ENCODE measurements around the gene AUTS2. TPM values are rescaled to one million over a fixed set of nuclear protein-coding genes. Genes with fewer than 3 reads are reported as not detected.
A peak's percentile ranks its signal among the peaks of the same experiment; 100 is the strongest.

Gene AUTS2
- total and polyA plus RNA-seq, 10 of the 15 experiments (the other 5 are each of a cell fraction or from before 2014, with no cell fraction given) = 6.4 to 55.6 (median 21.6) TPM

DNA sequence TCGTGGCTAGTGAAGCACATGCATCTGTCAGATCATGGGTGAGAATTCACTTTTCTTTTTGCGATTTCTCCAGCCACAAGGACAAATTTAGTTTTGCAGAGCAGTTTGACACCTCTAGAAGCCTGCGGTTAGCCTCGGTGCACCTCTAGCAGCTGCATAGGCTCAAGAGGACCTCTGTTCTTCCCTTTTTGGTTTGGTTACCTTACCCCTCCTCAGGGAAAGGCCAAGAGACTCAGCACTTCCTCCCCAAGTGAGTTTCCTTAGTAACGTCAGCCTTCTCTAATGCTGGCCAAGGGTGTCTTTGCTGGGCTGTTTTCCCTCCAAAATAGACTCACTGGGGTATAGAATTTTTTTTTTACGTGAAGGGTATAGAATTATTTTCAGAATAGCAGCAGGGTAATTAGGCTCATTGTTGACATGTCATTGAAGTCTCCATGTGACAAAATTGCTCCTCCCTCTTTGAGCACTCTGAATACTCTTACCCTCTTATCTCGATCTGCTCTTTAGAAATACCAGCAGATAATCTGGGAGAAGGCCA lies 97.8 kb downstream of the AUTS2 start (continued):
- TF ChIP-seq ETV6 (conservative IDR thresholded peaks at IDR 0.05 in 1 of 2, IDR thresholded peaks at IDR 0.05 in 1 of 2; ENCODE audit: borderline replicate concordance in 1 of 2, low read depth in 1 of 2) = peak in 1 of 2 experiments; percentile 63; a peak in 2 of 4 replicates
- peak; percentile 87 for TF ChIP-seq MEF2A (IDR thresholded peaks at IDR 0.05; ENCODE audit: insufficient read depth, low read depth, low read length)
- no peak for TF ChIP-seq ZNF622 (IDR thresholded peaks at IDR 0.05)
- no peak; the same call in 1 of the 2 replicates for TF ChIP-seq STAT1 (conservative IDR thresholded peaks at IDR 0.05)
- TF ChIP-seq, protein P1, sequence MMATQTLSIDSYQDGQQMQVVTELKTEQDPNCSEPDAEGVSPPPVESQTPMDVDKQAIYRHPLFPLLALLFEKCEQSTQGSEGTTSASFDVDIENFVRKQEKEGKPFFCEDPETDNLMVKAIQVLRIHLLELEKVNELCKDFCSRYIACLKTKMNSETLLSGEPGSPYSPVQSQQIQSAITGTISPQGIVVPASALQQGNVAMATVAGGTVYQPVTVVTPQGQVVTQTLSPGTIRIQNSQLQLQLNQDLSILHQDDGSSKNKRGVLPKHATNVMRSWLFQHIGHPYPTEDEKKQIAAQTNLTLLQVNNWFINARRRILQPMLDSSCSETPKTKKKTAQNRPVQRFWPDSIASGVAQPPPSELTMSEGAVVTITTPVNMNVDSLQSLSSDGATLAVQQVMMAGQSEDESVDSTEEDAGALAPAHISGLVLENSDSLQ (IDR thresholded peaks at IDR 0.05) = peak; percentile 48; the same call in 1 of the 2 replicates
- TF ChIP-seq FOXK2 (IDR thresholded peaks at IDR 0.05) = no peak
- TF ChIP-seq, protein P2, sequence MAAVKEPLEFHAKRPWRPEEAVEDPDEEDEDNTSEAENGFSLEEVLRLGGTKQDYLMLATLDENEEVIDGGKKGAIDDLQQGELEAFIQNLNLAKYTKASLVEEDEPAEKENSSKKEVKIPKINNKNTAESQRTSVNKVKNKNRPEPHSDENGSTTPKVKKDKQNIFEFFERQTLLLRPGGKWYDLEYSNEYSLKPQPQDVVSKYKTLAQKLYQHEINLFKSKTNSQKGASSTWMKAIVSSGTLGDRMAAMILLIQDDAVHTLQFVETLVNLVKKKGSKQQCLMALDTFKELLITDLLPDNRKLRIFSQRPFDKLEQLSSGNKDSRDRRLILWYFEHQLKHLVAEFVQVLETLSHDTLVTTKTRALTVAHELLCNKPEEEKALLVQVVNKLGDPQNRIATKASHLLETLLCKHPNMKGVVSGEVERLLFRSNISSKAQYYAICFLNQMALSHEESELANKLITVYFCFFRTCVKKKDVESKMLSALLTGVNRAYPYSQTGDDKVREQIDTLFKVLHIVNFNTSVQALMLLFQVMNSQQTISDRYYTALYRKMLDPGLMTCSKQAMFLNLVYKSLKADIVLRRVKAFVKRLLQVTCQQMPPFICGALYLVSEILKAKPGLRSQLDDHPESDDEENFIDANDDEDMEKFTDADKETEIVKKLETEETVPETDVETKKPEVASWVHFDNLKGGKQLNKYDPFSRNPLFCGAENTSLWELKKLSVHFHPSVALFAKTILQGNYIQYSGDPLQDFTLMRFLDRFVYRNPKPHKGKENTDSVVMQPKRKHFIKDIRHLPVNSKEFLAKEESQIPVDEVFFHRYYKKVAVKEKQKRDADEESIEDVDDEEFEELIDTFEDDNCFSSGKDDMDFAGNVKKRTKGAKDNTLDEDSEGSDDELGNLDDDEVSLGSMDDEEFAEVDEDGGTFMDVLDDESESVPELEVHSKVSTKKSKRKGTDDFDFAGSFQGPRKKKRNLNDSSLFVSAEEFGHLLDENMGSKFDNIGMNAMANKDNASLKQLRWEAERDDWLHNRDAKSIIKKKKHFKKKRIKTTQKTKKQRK (IDR thresholded peaks at IDR 0.05; ENCODE audit: low read depth, low read length) = no peak
- TF ChIP-seq YY1 (IDR thresholded peaks at IDR 0.05; ENCODE audit: low read depth, low read length) = no peak
- 0 out of 2 replicates have a peak, but pooled peaks have one; percentile 5 for TF ChIP-seq ZNF384 (IDR thresholded peaks at IDR 0.05; ENCODE audit: borderline replicate concordance, low read depth, low read length)
- peak; percentile 76 for TF ChIP-seq BCL11A (IDR thresholded peaks at IDR 0.05; ENCODE audit: low read depth, low read length)
- no peak for TF ChIP-seq PML (IDR thresholded peaks at IDR 0.05; ENCODE audit: low read length)
- no peak for TF ChIP-seq NR2C1 (IDR thresholded peaks at IDR 0.05)
- no peak for TF ChIP-seq EZH2 (IDR thresholded peaks at IDR 0.05; ENCODE audit: borderline replicate concordance, control insufficient read depth, low read depth, low read length)
- no peak for TF ChIP-seq POLR2A (IDR thresholded peaks at IDR 0.05; ENCODE audit: low read depth, low read length)
- TF ChIP-seq YBX1 (IDR thresholded peaks at IDR 0.05) = no peak
- TF ChIP-seq, protein P3, sequence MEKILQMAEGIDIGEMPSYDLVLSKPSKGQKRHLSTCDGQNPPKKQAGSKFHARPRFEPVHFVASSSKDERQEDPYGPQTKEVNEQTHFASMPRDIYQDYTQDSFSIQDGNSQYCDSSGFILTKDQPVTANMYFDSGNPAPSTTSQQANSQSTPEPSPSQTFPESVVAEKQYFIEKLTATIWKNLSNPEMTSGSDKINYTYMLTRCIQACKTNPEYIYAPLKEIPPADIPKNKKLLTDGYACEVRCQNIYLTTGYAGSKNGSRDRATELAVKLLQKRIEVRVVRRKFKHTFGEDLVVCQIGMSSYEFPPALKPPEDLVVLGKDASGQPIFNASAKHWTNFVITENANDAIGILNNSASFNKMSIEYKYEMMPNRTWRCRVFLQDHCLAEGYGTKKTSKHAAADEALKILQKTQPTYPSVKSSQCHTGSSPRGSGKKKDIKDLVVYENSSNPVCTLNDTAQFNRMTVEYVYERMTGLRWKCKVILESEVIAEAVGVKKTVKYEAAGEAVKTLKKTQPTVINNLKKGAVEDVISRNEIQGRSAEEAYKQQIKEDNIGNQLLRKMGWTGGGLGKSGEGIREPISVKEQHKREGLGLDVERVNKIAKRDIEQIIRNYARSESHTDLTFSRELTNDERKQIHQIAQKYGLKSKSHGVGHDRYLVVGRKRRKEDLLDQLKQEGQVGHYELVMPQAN (conservative IDR thresholded peaks at IDR 0.05) = no peak; the same call in 1 of the 2 replicates
- peak; percentile 54 for TF ChIP-seq SMAD1 (IDR thresholded peaks at IDR 0.05; ENCODE audit: low read depth, partially characterized antibody)
- TF ChIP-seq, protein P4, sequence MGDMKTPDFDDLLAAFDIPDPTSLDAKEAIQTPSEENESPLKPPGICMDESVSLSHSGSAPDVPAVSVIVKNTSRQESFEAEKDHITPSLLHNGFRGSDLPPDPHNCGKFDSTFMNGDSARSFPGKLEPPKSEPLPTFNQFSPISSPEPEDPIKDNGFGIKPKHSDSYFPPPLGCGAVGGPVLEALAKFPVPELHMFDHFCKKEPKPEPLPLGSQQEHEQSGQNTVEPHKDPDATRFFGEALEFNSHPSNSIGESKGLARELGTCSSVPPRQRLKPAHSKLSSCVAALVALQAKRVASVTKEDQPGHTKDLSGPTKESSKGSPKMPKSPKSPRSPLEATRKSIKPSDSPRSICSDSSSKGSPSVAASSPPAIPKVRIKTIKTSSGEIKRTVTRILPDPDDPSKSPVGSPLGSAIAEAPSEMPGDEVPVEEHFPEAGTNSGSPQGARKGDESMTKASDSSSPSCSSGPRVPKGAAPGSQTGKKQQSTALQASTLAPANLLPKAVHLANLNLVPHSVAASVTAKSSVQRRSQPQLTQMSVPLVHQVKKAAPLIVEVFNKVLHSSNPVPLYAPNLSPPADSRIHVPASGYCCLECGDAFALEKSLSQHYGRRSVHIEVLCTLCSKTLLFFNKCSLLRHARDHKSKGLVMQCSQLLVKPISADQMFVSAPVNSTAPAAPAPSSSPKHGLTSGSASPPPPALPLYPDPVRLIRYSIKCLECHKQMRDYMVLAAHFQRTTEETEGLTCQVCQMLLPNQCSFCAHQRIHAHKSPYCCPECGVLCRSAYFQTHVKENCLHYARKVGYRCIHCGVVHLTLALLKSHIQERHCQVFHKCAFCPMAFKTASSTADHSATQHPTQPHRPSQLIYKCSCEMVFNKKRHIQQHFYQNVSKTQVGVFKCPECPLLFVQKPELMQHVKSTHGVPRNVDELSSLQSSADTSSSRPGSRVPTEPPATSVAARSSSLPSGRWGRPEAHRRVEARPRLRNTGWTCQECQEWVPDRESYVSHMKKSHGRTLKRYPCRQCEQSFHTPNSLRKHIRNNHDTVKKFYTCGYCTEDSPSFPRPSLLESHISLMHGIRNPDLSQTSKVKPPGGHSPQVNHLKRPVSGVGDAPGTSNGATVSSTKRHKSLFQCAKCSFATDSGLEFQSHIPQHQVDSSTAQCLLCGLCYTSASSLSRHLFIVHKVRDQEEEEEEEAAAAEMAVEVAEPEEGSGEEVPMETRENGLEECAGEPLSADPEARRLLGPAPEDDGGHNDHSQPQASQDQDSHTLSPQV (IDR thresholded peaks at IDR 0.05) = no peak
- TF ChIP-seq POLR2AphosphoS5 (IDR thresholded peaks at IDR 0.05; ENCODE audit: low read length) = no peak

All from GM12878 (cell line).